Panc1 (cell line): ENCODE measurements around the gene H1-8. TPM values are rescaled to one million over a fixed set of nuclear protein-coding genes. Genes with fewer than 3 reads are reported as not detected.

Source experiments
- ATAC-seq: fragments of 200-7000 bp; cut with Tn5 transposase; 2 replicates; pipeline ENCODE4 v1.9.1; 2020; ENCODE audit warnings: mild to moderate bottlenecking, moderate library complexity
- BruUV-seq: library from RNA; stranded (reverse); fragments of 400-500 nt; replicated peaks from 2 replicates; lab custom pipeline; 2021; lab: Mats Ljungman, UMichigan
- CTCF ChIA-PET: fragments of 300-600 bp; sonication (Branson Sonifier 250); formaldehyde crosslinking; loops from one replicate; lab custom pipeline; 2022; ENCODE audit warnings: antibody characterized with exemption; lab: Charles Lee
- POLR2A ChIA-PET: fragments of 300-600 bp; sonication (Branson Sonifier 250); formaldehyde crosslinking; loops from one replicate; lab custom pipeline; 2022; ENCODE audit warnings: antibody characterized with exemption; lab: Charles Lee
- DNase-seq: peaks from one replicate; pipeline ENCODE4 v3.0.0-alpha.2; 2010; ENCODE audit warnings: low read depth, low spot score
- H3K27ac ChIP-seq: 2 replicates; pipeline ENCODE4 v1.5.1; 2011; ENCODE audit warnings: mild to moderate bottlenecking, low read length, inconsistent platforms
- H3K27me3 ChIP-seq: fragments of 200-500 bp; sonication (Bioruptor generic); 2 replicates; pipeline ENCODE4 v1.6.0; 2014; ENCODE audit warnings: low read length, inconsistent platforms; ENCODE audit not compliant: control insufficient read depth, insufficient read depth
- H3K36me3 ChIP-seq: fragments of 200-500 bp; sonication (Bioruptor generic); 2 replicates; pipeline ENCODE4 v1.5.1; 2014; ENCODE audit warnings: inconsistent platforms, mild to moderate bottlenecking, low read length, moderate library complexity; ENCODE audit not compliant: control insufficient read depth, insufficient read depth
- H3K4me1 ChIP-seq: 2 replicates; pipeline ENCODE4 v1.5.1; 2011; ENCODE audit warnings: inconsistent platforms, mild to moderate bottlenecking, low read length, moderate library complexity; ENCODE audit not compliant: control insufficient read depth, insufficient read depth
- H3K4me3 ChIP-seq, 2 experiments: 2 replicates each; pipeline ENCODE4 v1.5.1; 2011 to 2012; ENCODE audit warnings: low read depth in 2 of 2, low read length in 2 of 2, mild to moderate bottlenecking in 2 of 2, inconsistent platforms in 1 of 2, moderate library complexity in 1 of 2
- H3K9me3 ChIP-seq: fragments of 200-500 bp; sonication (Bioruptor generic); 2 replicates; pipeline ENCODE4 v1.5.1; 2014; ENCODE audit warnings: low read depth, mild to moderate bottlenecking, inconsistent platforms, low read length, moderate library complexity; ENCODE audit not compliant: control insufficient read depth, insufficient read depth
- POLR2AphosphoS5 ChIP-seq: IDR thresholded peaks from 2 replicates; pipeline ENCODE4 v1.6.1; 2012; ENCODE audit warnings: mild to moderate bottlenecking, low read depth, low read length, moderate library complexity
- SIN3A ChIP-seq: IDR thresholded peaks from 2 replicates; pipeline ENCODE4 v1.6.1; 2012; ENCODE audit warnings: low read depth, mild to moderate bottlenecking, low read length, moderate library complexity, borderline replicate concordance; ENCODE audit not compliant: insufficient read depth
- TCF7L2 ChIP-seq: IDR thresholded peaks from 2 replicates; pipeline ENCODE4 v1.6.1; 2011; ENCODE audit warnings: mild to moderate bottlenecking, low read depth, low read length, inconsistent platforms
- in situ Hi-C: cut with HindIII; loops from 2 replicates; pipeline ENCODE4 v1.10.0; 2016; ENCODE audit warnings: low sequenced_read_pairs, low pct_unique_long_range_greater_than_20kb
- intact Hi-C: fragments of 100-400 bp; cut with micrococcal nuclease; formaldehyde crosslinking; loops from one replicate; pipeline ENCODE4 v1.10.0; 2022; ENCODE audit not compliant: unreplicated experiment
- total RNA-seq: library from RNA; stranded (reverse); gene quantifications from one replicate; pipeline ENCODE4 v1.2.1, GENCODE V29; 2021; ENCODE audit not compliant: unreplicated experiment
- TF ChIP-seq, protein P1 (sequence below), 2 experiments: IDR thresholded peaks; 2 replicates each; pipeline ENCODE4 v1.6.1; 2011 to 2012; ENCODE audit warnings: low read depth in 2 of 2, control low read depth in 1 of 2, low read length in 1 of 2, mild to moderate bottlenecking in 1 of 2, moderate library complexity in 1 of 2; ENCODE audit not compliant: insufficient read depth in 1 of 2
- TF ChIP-seq, protein P2 (sequence below): fragments of 450-650 bp; IDR thresholded peaks from 2 replicates; pipeline ENCODE4 v1.5.1; 2017; ENCODE audit warnings: mild to moderate bottlenecking

Gene H1-8
- total RNA-seq, 1 experiment from 2014 or later = not detected

DNA sequence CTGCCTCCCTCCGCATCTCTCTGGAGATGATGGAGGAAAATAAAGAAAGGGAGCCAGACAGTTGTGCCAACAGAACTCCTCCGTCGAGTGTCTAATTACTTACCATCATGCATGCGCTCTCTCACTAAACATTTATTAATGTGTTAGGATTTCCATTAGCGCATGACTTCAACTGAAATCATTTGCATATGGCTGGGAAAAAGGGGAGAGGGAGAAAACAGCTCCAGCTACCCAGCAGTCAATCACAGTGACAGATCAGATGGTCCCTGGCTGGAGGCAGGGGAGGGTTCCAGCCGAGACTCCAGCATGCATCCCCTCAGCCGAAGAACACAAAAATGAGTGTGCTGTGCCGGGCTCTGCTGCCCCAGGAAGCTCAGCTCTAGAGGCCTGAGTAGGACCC is 21.4 kb upstream of the H1-8 start:
- ATAC-seq = no peak
- Histone ChIP-seq H3K9me3 (no peaks in the 10 kb centered on the region), H3K4me1 (no peaks in the 10 kb centered on the region), H3K36me3 (no peaks in the 10 kb centered on the region), H3K27me3 (no peaks in the 10 kb centered on the region), H3K27ac (no peak overlapping the region), H3K4me3 (no peak overlapping the region)
- no TSS peak for BruUV-seq
- CTCF ChIA-PET = no interaction called here
- POLR2A ChIA-PET = no interaction called here
- in situ Hi-C loops = no loop called here
- TF ChIP-seq TCF7L2 = no peak
- TF ChIP-seq SIN3A = no peak
- TF ChIP-seq POLR2AphosphoS5 = no peak
- TF ChIP-seq, protein P1, sequence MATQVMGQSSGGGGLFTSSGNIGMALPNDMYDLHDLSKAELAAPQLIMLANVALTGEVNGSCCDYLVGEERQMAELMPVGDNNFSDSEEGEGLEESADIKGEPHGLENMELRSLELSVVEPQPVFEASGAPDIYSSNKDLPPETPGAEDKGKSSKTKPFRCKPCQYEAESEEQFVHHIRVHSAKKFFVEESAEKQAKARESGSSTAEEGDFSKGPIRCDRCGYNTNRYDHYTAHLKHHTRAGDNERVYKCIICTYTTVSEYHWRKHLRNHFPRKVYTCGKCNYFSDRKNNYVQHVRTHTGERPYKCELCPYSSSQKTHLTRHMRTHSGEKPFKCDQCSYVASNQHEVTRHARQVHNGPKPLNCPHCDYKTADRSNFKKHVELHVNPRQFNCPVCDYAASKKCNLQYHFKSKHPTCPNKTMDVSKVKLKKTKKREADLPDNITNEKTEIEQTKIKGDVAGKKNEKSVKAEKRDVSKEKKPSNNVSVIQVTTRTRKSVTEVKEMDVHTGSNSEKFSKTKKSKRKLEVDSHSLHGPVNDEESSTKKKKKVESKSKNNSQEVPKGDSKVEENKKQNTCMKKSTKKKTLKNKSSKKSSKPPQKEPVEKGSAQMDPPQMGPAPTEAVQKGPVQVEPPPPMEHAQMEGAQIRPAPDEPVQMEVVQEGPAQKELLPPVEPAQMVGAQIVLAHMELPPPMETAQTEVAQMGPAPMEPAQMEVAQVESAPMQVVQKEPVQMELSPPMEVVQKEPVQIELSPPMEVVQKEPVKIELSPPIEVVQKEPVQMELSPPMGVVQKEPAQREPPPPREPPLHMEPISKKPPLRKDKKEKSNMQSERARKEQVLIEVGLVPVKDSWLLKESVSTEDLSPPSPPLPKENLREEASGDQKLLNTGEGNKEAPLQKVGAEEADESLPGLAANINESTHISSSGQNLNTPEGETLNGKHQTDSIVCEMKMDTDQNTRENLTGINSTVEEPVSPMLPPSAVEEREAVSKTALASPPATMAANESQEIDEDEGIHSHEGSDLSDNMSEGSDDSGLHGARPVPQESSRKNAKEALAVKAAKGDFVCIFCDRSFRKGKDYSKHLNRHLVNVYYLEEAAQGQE (IDR thresholded peaks at IDR 0.05; ENCODE audit: insufficient read depth in 1 of 2, low read depth in 2 of 2, low read length in 1 of 2) = no peak
- TF ChIP-seq, protein P2, sequence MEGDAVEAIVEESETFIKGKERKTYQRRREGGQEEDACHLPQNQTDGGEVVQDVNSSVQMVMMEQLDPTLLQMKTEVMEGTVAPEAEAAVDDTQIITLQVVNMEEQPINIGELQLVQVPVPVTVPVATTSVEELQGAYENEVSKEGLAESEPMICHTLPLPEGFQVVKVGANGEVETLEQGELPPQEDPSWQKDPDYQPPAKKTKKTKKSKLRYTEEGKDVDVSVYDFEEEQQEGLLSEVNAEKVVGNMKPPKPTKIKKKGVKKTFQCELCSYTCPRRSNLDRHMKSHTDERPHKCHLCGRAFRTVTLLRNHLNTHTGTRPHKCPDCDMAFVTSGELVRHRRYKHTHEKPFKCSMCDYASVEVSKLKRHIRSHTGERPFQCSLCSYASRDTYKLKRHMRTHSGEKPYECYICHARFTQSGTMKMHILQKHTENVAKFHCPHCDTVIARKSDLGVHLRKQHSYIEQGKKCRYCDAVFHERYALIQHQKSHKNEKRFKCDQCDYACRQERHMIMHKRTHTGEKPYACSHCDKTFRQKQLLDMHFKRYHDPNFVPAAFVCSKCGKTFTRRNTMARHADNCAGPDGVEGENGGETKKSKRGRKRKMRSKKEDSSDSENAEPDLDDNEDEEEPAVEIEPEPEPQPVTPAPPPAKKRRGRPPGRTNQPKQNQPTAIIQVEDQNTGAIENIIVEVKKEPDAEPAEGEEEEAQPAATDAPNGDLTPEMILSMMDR = no peak
- intact Hi-C loops = no loop called here
- DNase-seq = no peak

DNA sequence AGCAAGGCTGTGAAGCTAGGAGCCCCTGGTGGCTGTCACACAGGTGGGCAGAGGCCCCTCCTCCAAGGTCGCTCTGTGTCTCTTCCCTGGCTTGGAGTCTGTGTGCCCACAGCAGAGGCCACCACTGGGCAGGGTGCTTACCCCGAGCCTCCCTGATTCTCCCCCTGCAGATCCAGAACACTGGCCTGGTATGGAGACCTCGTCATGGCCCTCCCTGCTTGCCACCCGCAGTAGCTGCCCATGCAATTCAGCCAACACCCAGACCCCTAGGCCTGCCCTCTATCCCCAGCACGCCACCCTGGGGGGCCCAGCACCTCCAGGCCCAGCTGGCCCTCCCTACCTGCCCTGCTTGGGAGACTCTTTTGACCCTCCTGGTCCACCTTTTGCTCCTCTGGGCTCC is 20.0 kb upstream of the H1-8 start:
- Histone ChIP-seq H3K4me3 (no peak overlapping the region), H3K4me1 (no peaks in the 10 kb centered on the region), H3K27me3 (no peaks in the 10 kb centered on the region), H3K9me3 (no peaks in the 10 kb centered on the region), H3K36me3 (no peaks in the 10 kb centered on the region), H3K27ac (no peak overlapping the region)
- CTCF ChIA-PET = interaction anchor here (0.5 kb wide), 1 partner anchor 306 kb away, joined by 6 read pairs; no protein-coding TSS in a partner anchor
- intact Hi-C loops = no loop called here
- BruUV-seq = no TSS peak
- POLR2A ChIA-PET = interaction anchor here (0.5 kb wide), 1 partner anchor 84 kb away, joined by 3 read pairs; no protein-coding TSS in a partner anchor
- ATAC-seq = no peak
- no peak for DNase-seq
- in situ Hi-C loops = no loop called here
- TF ChIP-seq, protein P2 = no peak
- no peak for TF ChIP-seq POLR2AphosphoS5
- TF ChIP-seq, protein P1 (IDR thresholded peaks at IDR 0.05; ENCODE audit: insufficient read depth in 1 of 2, low read depth in 2 of 2, low read length in 1 of 2) = no peak
- no peak for TF ChIP-seq SIN3A
- TF ChIP-seq TCF7L2 = no peak
